ENCODE measurements around the gene ZNF391. TPM values are rescaled to one million over a fixed set of nuclear protein-coding genes. Genes with fewer than 3 reads are reported as not detected.

ZNF391 gene
- total RNA-seq = 1 to 10 TPM in 3 of 4 donors, under 1 TPM in 1; 0.60 to 4.5 (median 1.7) TPM

DNA sequence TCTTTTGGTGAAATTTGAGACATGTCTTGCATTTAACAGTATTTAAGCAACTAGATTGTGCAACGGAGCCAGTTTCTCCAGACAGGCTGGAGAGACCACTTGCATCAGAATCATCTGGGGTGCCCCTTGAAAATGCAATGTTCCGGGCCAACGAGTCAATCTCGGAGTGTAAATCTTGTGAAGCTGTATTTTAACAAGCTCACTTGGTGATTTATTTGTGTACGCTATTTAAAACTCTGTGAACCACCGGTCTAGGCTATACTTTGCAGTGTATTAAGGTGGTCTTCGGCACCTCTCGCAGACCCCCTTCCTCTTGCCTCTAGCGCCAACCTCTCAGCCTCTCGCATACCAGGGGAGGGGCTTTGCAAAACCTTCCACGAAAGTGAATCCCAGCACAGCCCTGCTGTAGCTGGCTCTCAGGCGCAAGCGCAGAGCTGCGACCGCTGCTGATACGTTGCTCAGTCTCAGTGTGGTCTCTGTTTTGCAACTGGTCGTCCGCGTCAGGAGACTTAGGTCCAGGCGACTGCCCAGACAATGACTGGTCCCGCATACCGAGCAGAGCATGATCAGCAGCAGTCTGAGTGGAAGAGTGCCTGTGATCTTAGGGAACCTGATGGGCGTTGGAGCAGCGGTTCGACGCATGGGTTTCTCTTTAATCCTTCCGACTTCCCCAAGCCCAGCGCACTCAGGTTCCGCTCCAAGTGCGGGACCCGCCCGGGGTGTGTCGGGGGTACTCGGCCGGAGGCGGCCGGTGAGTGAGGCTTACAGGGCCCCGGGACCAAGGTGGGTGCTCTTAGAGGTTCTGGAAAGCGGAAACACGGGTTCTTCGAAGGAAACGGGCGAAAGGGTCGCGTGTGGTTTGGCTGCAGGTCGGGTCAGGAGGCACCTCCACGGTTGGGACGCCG, at the start of gene ZNF391:
Gene ZNF391, plus strand, starts transcription at position 467 of the 905 bp plus-strand sequence. CDS start 11,612 bp downstream, outside the sequence.
- peak; percentile 48 for DNase-seq (ENCODE audit: low spot score)
- no peak for TF ChIP-seq CTCF (IDR thresholded peaks at IDR 0.05)

GRCh38 chr6:27352850-27353249, 35.7 kb upstream of the ZNF391 start:
- DNase-seq (ENCODE audit: low spot score) (no peak), ATAC-seq (ENCODE audit: low FRiP score) (no peak)
- no peak for TF ChIP-seq CTCF (IDR thresholded peaks at IDR 0.05)

More for the DNA sequence above, at the start of gene ZNF391:
- ATAC-seq (ENCODE audit: low FRiP score) = peak; percentile 95

DNA sequence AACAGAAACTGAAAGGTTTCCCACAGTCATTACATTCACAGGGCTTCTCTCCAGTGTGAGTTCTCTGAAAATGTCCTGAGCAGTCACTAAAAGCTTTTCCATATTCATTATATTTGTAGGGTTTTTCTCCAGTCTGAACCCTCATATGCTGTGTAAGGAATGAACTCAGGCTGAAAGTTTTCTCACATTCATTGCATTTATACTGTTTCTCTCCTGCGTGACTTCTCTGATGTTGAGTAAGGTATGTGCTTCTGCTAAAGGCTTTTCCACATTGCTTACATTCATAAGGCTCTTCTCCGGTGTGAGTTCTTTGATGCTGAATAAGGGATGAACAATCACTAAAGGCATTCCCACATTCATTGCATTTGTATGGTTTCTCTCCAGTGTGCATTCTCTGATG, 29.8 kb upstream of the ZNF391 start:
- no peak for TF ChIP-seq CTCF (IDR thresholded peaks at IDR 0.05)

DNA sequence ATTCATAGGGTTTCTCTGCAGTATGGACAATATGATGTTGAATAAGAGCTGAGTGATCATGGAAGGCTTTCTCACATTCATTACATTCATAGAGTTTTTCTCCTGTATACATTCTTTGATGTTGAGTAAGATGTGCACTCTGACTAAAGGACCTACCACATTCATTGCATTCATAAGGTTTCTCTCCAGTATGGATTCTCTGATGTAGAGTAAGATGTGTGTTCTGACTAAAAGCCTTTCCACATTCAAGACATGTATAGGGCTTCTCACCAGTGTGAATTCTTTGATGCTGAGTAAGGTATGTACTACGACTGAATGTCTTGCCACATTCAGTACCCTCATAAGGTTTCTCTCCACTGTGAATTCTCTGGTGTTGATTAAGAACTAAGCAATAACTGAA, 29.3 kb upstream of the ZNF391 start:
- TF ChIP-seq CTCF (IDR thresholded peaks at IDR 0.05) = no peak
- DNase-seq (ENCODE audit: low spot score) = no peak
- no peak for ATAC-seq (ENCODE audit: low FRiP score)

More for the DNA sequence above, 29.8 kb upstream of the ZNF391 start:
- ATAC-seq (ENCODE audit: low FRiP score) (no peak), DNase-seq (ENCODE audit: low spot score) (no peak)

- ATAC-seq (ENCODE audit: low FRiP score) (no peak), DNase-seq (ENCODE audit: low spot score) (no peak)
- no peak for TF ChIP-seq CTCF (IDR thresholded peaks at IDR 0.05)
Measured at GRCh38 chr6:27368202-27368601, 20.4 kb upstream of the ZNF391 start.

- DNase-seq (ENCODE audit: low spot score) (no peak), ATAC-seq (ENCODE audit: low FRiP score) (no peak)
- TF ChIP-seq CTCF (IDR thresholded peaks at IDR 0.05) = no peak
Measured at GRCh38 chr6:27370391-27370790, 18.2 kb upstream of the ZNF391 start.
